H1 (cell line): ENCODE data around the gene ZMIZ1. TPM values are rescaled to one million over a fixed set of nuclear protein-coding genes. Genes with fewer than 3 reads are reported as not detected.

Source experiments
- CTCF ChIA-PET: fragments of 300-600 bp; sonication (Branson Sonifier 250); formaldehyde crosslinking; loops from one replicate; lab custom pipeline; 2021; ENCODE audit not compliant: partially characterized antibody; lab: Charles Lee
- POLR2A ChIA-PET: fragments of 300-600 bp; sonication (Branson Sonifier 250); formaldehyde crosslinking; loops from one replicate; lab custom pipeline; 2021; ENCODE audit warnings: inconsistent platforms; ENCODE audit not compliant: partially characterized antibody; lab: Charles Lee
- DNase-seq, 2 experiments: peaks; one replicate each; pipeline versions ENCODE4 v3.0.0 to v3.0.0-alpha.2; 2010 to 2022; ENCODE audit warnings: low spot score in 2 of 2, low read depth in 1 of 2, mixed read lengths in 1 of 2
- FAIRE-seq: peaks from 2 replicates; lab custom pipeline; 2011; peaks lifted over from hg19 to GRCh38; lab: Jason Lieb, UNC
- H2AFZ ChIP-seq: 2 replicates; pipeline ENCODE4 v1.8.1; 2012; ENCODE audit warnings: low read length, inconsistent platforms
- H2AK5ac ChIP-seq: 2 replicates; pipeline ENCODE4 v1.6.1; 2013; ENCODE audit warnings: low read depth, low read length
- H2BK120ac ChIP-seq: replicated peaks from 2 replicates; pipeline ENCODE3; 2013; ENCODE audit warnings: low read depth, low read length, inconsistent platforms
- H2BK12ac ChIP-seq: 2 replicates; pipeline ENCODE4 v1.6.1; 2013; ENCODE audit warnings: low read depth, low read length
- H2BK15ac ChIP-seq: 2 replicates; pipeline ENCODE4 v1.6.1; 2013; ENCODE audit warnings: low read length
- H2BK20ac ChIP-seq: 2 replicates; pipeline ENCODE4 v1.6.1; 2013; ENCODE audit warnings: low read length
- H2BK5ac ChIP-seq: 2 replicates; pipeline ENCODE4 v1.6.1; 2013; ENCODE audit warnings: low read depth, low read length
- H3K14ac ChIP-seq: 2 replicates; pipeline ENCODE4 v1.6.1; 2013; ENCODE audit warnings: inconsistent platforms; ENCODE audit not compliant: insufficient read length
- H3K18ac ChIP-seq: 2 replicates; pipeline ENCODE4 v1.6.1; 2013; ENCODE audit warnings: low read length; ENCODE audit errors: extremely low read depth
- H3K23ac ChIP-seq: 2 replicates; pipeline ENCODE4 v1.6.1; 2013; ENCODE audit warnings: inconsistent platforms; ENCODE audit not compliant: insufficient read length
- H3K23me2 ChIP-seq: 2 replicates; pipeline ENCODE4 v1.6.1; 2013; ENCODE audit warnings: low read depth, low read length
- H3K27ac ChIP-seq: 2 replicates; pipeline ENCODE4 v1.6.1; 2011; ENCODE audit warnings: low read depth, low read length, inconsistent platforms
- H3K27me3 ChIP-seq, 4 experiments: replicated peaks in 1 of 4; 1 replicate in 1 of 4; 2 replicates in 3 of 4; pipeline versions ENCODE4 v1.6.1 to v1.8.1; 2011 to 2013; ENCODE audit warnings: low read length in 3 of 4, mild to moderate bottlenecking in 3 of 4, inconsistent platforms in 2 of 4, mixed read lengths in 2 of 4, moderate library complexity in 1 of 4; ENCODE audit not compliant: control insufficient read depth in 3 of 4, insufficient read depth in 3 of 4; ENCODE audit errors: extremely low read depth in 1 of 4
- H3K36me3 ChIP-seq, 4 experiments: 2 replicates each; pipeline versions ENCODE4 v1.6.1 to v1.8.1; 2011 to 2013; ENCODE audit warnings: mild to moderate bottlenecking in 4 of 4, low read length in 3 of 4, moderate library complexity in 2 of 4, control low read depth in 1 of 4, inconsistent platforms in 1 of 4; ENCODE audit not compliant: insufficient read depth in 4 of 4, control insufficient read depth in 2 of 4
- H3K4ac ChIP-seq: replicated peaks from 2 replicates; pipeline ENCODE3; 2013; ENCODE audit warnings: low read length, low read depth, mixed read lengths, inconsistent platforms; ENCODE audit not compliant: insufficient read length
- H3K4me1 ChIP-seq, 4 experiments: replicated peaks in 1 of 4; 1 replicate in 1 of 4; 2 replicates in 3 of 4; pipeline versions ENCODE4 v1.6.1 to v1.8.1; 2011 to 2013; ENCODE audit warnings: low read length in 3 of 4, inconsistent platforms in 2 of 4, mixed read lengths in 1 of 4; ENCODE audit not compliant: insufficient read depth in 4 of 4, control insufficient read depth in 3 of 4
- H3K4me2 ChIP-seq, 2 experiments: 2 replicates each; pipeline versions ENCODE4 v1.6.1 to v1.8.1; 2011 to 2013; ENCODE audit warnings: low read depth in 2 of 2, low read length in 2 of 2, control low read depth in 1 of 2, inconsistent platforms in 1 of 2, mild to moderate bottlenecking in 1 of 2; ENCODE audit not compliant: insufficient read depth in 1 of 2
- H3K4me3 ChIP-seq, 4 experiments: fragments of 200-600, 300-600 bp in 1 of 4; sonication (generic), shearing (Covaris generic), sonication (Bioruptor Twin) in 1 of 4; 2 replicates each; pipeline versions ENCODE4 v1.5.1 to v1.8.1; 2011 to 2016; ENCODE audit warnings: low read length in 4 of 4, low read depth in 3 of 4, control low read depth in 2 of 4, inconsistent platforms in 2 of 4, mild to moderate bottlenecking in 2 of 4, mixed read lengths in 1 of 4, moderate library complexity in 1 of 4; ENCODE audit not compliant: insufficient read depth in 2 of 4; ENCODE audit errors: extremely low read depth in 1 of 4
- H3K56ac ChIP-seq: replicated peaks from 2 replicates; pipeline ENCODE3; 2013; ENCODE audit warnings: low read depth, mild to moderate bottlenecking, mixed read lengths, low read length, inconsistent platforms; ENCODE audit not compliant: insufficient read length
- H3K79me1 ChIP-seq: 2 replicates; pipeline ENCODE4 v1.6.1; 2013; ENCODE audit warnings: low read depth, low read length, control low read depth
- H3K79me2 ChIP-seq, 2 experiments: 2 replicates each; pipeline versions ENCODE4 v1.6.1 to v1.8.1; 2012 to 2013; ENCODE audit warnings: low read length in 2 of 2, mild to moderate bottlenecking in 2 of 2, inconsistent platforms in 1 of 2; ENCODE audit not compliant: insufficient read depth in 2 of 2, control insufficient read depth in 1 of 2
- H3K9ac ChIP-seq, 4 experiments: replicated peaks in 1 of 4; 1 replicate in 1 of 4; 2 replicates in 3 of 4; pipeline versions ENCODE4 v1.6.1 to v1.8.1; 2011 to 2013; ENCODE audit warnings: low read depth in 3 of 4, low read length in 3 of 4, control low read depth in 2 of 4, mild to moderate bottlenecking in 2 of 4, moderate library complexity in 2 of 4, inconsistent platforms in 1 of 4; ENCODE audit errors: extremely low read depth in 1 of 4
- H3K9me3 ChIP-seq, 2 experiments: 2 replicates each; pipeline versions ENCODE4 v1.6.1 to v1.8.1; 2012 to 2013; ENCODE audit warnings: mild to moderate bottlenecking in 2 of 2, moderate library complexity in 2 of 2, control low read depth in 1 of 2, inconsistent platforms in 1 of 2, low read depth in 1 of 2, low read length in 1 of 2, mixed read lengths in 1 of 2; ENCODE audit not compliant: insufficient read depth in 2 of 2
- H4K20me1 ChIP-seq, 2 experiments: replicated peaks in 1 of 2; 2 replicates each; pipeline versions ENCODE3 to v1.8.1; 2011 to 2013; ENCODE audit warnings: inconsistent platforms in 2 of 2, low read length in 2 of 2, mild to moderate bottlenecking in 1 of 2; ENCODE audit not compliant: insufficient read depth in 2 of 2, control insufficient read depth in 1 of 2
- H4K5ac ChIP-seq: 2 replicates; pipeline ENCODE4 v1.6.1; 2013; ENCODE audit warnings: low read length, low read depth, mixed read lengths, inconsistent platforms; ENCODE audit not compliant: insufficient read length
- H4K8ac ChIP-seq: 2 replicates; pipeline ENCODE4 v1.8.0; 2013; ENCODE audit warnings: mild to moderate bottlenecking, moderate library complexity, low read length, inconsistent platforms; ENCODE audit not compliant: insufficient read depth; ENCODE audit errors: extremely low read depth
- H4K91ac ChIP-seq: replicated peaks from 2 replicates; pipeline ENCODE3; 2013; ENCODE audit warnings: low read length, mixed read lengths, inconsistent platforms; ENCODE audit not compliant: insufficient read length
- SP2 ChIP-seq: IDR thresholded peaks from 2 replicates; pipeline ENCODE4 v1.6.1; 2012; ENCODE audit warnings: mild to moderate bottlenecking, low read length, inconsistent platforms
- WGBS, 2 experiments: shearing (Covaris generic) in 1 of 2; methylation state at CpG; one replicate each; pipeline versions ENCODE4 v1.1.6 to v1.1.7; 2013 to 2015; ENCODE audit warnings: low lambda C conversion rate in 2 of 2, mixed read lengths in 2 of 2, inconsistent platforms in 1 of 2, low coverage in 1 of 2, missing lambda C conversion rate in 1 of 2; ENCODE audit not compliant: insufficient replicate concordance in 2 of 2, insufficient coverage in 1 of 2, insufficient read length in 1 of 2; ENCODE audit errors: extremely low coverage in 1 of 2, missing lambda C conversion rate in 1 of 2; 5-methylcytosine and 5-hydroxymethylcytosine counted together
- polyA plus RNA-seq, 7 experiments: library from polyadenylated mRNA; depleted of rRNA in 3 of 7; stranded (reverse) in 5 of 7; unstranded in 2 of 7; fragments of >200 nt in 5 of 7; fragments of 200-250 nt in 2 of 7; gene quantifications; 1 replicate in 5 of 7; 2 replicates in 1 of 7; 4 replicates in 1 of 7; pipeline versions ENCODE4 v1.2.1 to v1.2.3, GENCODE V29; 2011 to 2013; ENCODE audit warnings: missing spikeins in 2 of 7, mixed read lengths in 2 of 7
- total RNA-seq: library from RNA; stranded (reverse); fragmentation: NEBNext Ultra II Directional; extraction: Animal tissue kit (Norgen Biotek cat#: 25700); gene quantifications from 2 replicates; pipeline ENCODE4 v1.2.1, GENCODE V29; 2021

The ZMIZ1 gene
- total and polyA plus RNA-seq, 2 of the 8 experiments (the other 6 are each of a cell fraction or from before 2014, with no cell fraction given), result 8.1 to 28.0 TPM

GRCh38 chr10:79320316-79320715, 251.6 kb downstream of the ZMIZ1 start:
- Histone ChIP-seq H3K56ac (no peak overlapping the region), H3K9ac (no peak overlapping the region), H3K79me1 (no peaks in the 10 kb centered on the region), H2AK5ac (no peak overlapping the region), H3K27ac (no peak overlapping the region), H2BK20ac (no peak overlapping the region)
- DNase-seq, result no peak
- CTCF ChIA-PET, result no interaction called here
- 92% methylated on average over 2 of the region's 2 CpGs; no CpG with 5 or more reads in 1 of the 2 experiments for WGBS, 2 experiments
- TF ChIP-seq SP2, result no peak
- TF ChIP-seq, all 59 proteins: peak for 0
- H3K4ac ChIP-seq, result no peak overlapping the region
- no peak overlapping the region for H3K23ac ChIP-seq
- H3K4me2 ChIP-seq, result no peak overlapping the region
- no peaks in the 10 kb centered on the region; the same call in 1 of the 2 replicates for H3K23me2 ChIP-seq
- H2AFZ ChIP-seq, result no peak overlapping the region
- no peak overlapping the region for H3K4me3 ChIP-seq
- H3K4me1 ChIP-seq, result peaks cover 4 to 23% (median 17%) of the 10 kb centered on the region in 4 experiments
- no peaks in the 10 kb centered on the region for H3K27me3 ChIP-seq
- no peak overlapping the region for H4K5ac ChIP-seq
- no peak overlapping the region; the same call in 1 of the 2 replicates for H2BK5ac ChIP-seq
- no peaks in the 10 kb centered on the region for H3K9me3 ChIP-seq
- no peak overlapping the region for H2BK120ac ChIP-seq
- H4K91ac ChIP-seq, result no peak overlapping the region
- H4K8ac ChIP-seq, result no peak overlapping the region
- H3K79me2 ChIP-seq, result no peaks in the 10 kb centered on the region
- no peak overlapping the region for H2BK15ac ChIP-seq
- POLR2A ChIA-PET, result interaction anchor here (1.4 kb wide), 1 partner anchor 9 kb away, joined by 3 read pairs; no protein-coding TSS in a partner anchor
- no peak overlapping the region for H3K18ac ChIP-seq
- H3K14ac ChIP-seq, result no peak overlapping the region
- FAIRE-seq, result no peak
- no peaks in the 10 kb centered on the region for H4K20me1 ChIP-seq
- no peaks in the 10 kb centered on the region for H3K36me3 ChIP-seq
- no peak overlapping the region for H2BK12ac ChIP-seq
